SK-N-SH (cell line): ENCODE data around the gene JAG1.

ENCODE experiments used
- CTCF ChIP-seq: fragments of 200-600 bp; sonication (generic); IDR thresholded peaks from 2 replicates; pipeline ENCODE4 v1.6.1; 2017; ENCODE audit warnings: antibody characterized with exemption, mild to moderate bottlenecking, moderate library complexity
- EP300 ChIP-seq, 2 experiments: IDR thresholded peaks; 2 replicates each; pipeline versions ENCODE4 v1.4.0 to v1.6.1; 2012; ENCODE audit warnings: borderline replicate concordance in 1 of 2, low read depth in 1 of 2, low read length in 1 of 2
- EZH2phosphoT487 ChIP-seq: fragments of 200-600 bp; sonication (generic); IDR thresholded peaks from 2 replicates; pipeline ENCODE4 v1.6.1; 2017; ENCODE audit warnings: low read depth, mixed run types, mild to moderate bottlenecking, antibody characterized with exemption, moderate library complexity, borderline replicate concordance
- GABPA ChIP-seq: IDR thresholded peaks from 2 replicates; pipeline ENCODE4 v1.4.0; 2012; ENCODE audit warnings: low read depth, mild to moderate bottlenecking
- MXI1 ChIP-seq: IDR thresholded peaks from 2 replicates; pipeline ENCODE4 v1.6.1; 2012; ENCODE audit warnings: mild to moderate bottlenecking, low read depth, low read length, improper control_type of control experiment
- POLR2AphosphoS5 ChIP-seq: IDR thresholded peaks from 2 replicates; pipeline ENCODE4 v1.6.1; 2012; ENCODE audit warnings: low read depth, low read length
- RCOR1 ChIP-seq: fragments of 150-350 bp; IDR thresholded peaks from 2 replicates; pipeline ENCODE4 v1.6.1; 2017; ENCODE audit warnings: antibody characterized with exemption, low read length
- SIN3A ChIP-seq: IDR thresholded peaks from 2 replicates; pipeline ENCODE4 v1.6.1; 2012; ENCODE audit warnings: low read depth, mild to moderate bottlenecking, low read length, moderate library complexity, borderline replicate concordance
- SMC3 ChIP-seq: IDR thresholded peaks from 2 replicates; pipeline ENCODE4 v1.6.1; 2012; ENCODE audit warnings: low read depth, low read length, improper control_type of control experiment
- TAF1 ChIP-seq: IDR thresholded peaks from 2 replicates; pipeline ENCODE4 v1.6.1; 2012; ENCODE audit warnings: low read depth, mild to moderate bottlenecking, low read length, moderate library complexity, borderline replicate concordance
- USF2 ChIP-seq: fragments of 150-350 bp; IDR thresholded peaks from 2 replicates; pipeline ENCODE4 v1.6.1; 2017; ENCODE audit warnings: antibody characterized with exemption, low read length, low read depth, borderline replicate concordance
- YY1 ChIP-seq: IDR thresholded peaks from 2 replicates; pipeline ENCODE4 v1.4.0; 2012; ENCODE audit warnings: low read depth, mild to moderate bottlenecking

GRCh38 chr20:10597637-10598036 is 76.2 kb downstream of the JAG1 start:
- TF ChIP-seq USF2 = no peak
- no peak for TF ChIP-seq EP300 (IDR thresholded peaks at IDR 0.05; ENCODE audit: borderline replicate concordance in 1 of 2, low read depth in 1 of 2, low read length in 1 of 2)
- TF ChIP-seq CTCF = no peak
- TF ChIP-seq TAF1 = no peak
- TF ChIP-seq SMC3 = no peak
- TF ChIP-seq GABPA = no peak
- no peak for TF ChIP-seq SIN3A
- no peak for TF ChIP-seq RCOR1
- no peak for TF ChIP-seq EZH2phosphoT487
- no peak for TF ChIP-seq MXI1
- TF ChIP-seq POLR2AphosphoS5 = no peak
- no peak for TF ChIP-seq YY1
